ENCODE measurements around the gene FECH.

DNA sequence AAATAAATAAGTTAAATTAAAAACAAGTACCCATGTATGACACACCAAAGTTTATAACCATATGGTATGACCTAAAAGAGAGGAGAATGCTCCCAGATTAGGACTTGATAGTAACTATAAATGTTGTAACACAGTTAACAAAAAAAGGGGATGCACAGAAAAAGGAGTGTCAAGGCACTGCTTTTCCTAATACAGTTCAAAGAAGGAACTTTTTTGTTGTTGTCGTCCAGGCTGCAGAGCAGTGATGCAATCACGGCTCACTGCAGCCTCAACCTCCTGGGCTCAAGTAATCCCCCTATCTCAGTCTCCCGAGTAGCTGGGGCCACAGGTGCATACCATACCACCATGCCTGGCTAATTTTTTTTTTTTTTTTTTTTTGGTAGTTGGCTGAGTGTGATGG lies 32.4 kb upstream of the FECH start:
- TF ChIP-seq, protein P1, sequence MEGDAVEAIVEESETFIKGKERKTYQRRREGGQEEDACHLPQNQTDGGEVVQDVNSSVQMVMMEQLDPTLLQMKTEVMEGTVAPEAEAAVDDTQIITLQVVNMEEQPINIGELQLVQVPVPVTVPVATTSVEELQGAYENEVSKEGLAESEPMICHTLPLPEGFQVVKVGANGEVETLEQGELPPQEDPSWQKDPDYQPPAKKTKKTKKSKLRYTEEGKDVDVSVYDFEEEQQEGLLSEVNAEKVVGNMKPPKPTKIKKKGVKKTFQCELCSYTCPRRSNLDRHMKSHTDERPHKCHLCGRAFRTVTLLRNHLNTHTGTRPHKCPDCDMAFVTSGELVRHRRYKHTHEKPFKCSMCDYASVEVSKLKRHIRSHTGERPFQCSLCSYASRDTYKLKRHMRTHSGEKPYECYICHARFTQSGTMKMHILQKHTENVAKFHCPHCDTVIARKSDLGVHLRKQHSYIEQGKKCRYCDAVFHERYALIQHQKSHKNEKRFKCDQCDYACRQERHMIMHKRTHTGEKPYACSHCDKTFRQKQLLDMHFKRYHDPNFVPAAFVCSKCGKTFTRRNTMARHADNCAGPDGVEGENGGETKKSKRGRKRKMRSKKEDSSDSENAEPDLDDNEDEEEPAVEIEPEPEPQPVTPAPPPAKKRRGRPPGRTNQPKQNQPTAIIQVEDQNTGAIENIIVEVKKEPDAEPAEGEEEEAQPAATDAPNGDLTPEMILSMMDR (IDR thresholded peaks at IDR 0.05) = no peak
- TF ChIP-seq POLR2A (IDR thresholded peaks at IDR 0.05) = no peak

All from testis (tissue), 2 donors.